SJSA1 (cell line): Measurements from ENCODE around the gene VWA8. TPM values are rescaled to one million over a fixed set of nuclear protein-coding genes. Genes with fewer than 3 reads are reported as not detected.
"Not testable (repeated sequence)": the region's sequence is repeated elsewhere in the genome, so short reads cannot be mapped to it uniquely, and the experiment has no call there.

ENCODE experiments used
- DNase-seq, 2 experiments: peaks; one replicate each; pipeline ENCODE4 v3.0.0-alpha.2; 2015 to 2020; ENCODE audit warnings: low spot score in 2 of 2, low read depth in 1 of 2
- H3K27ac ChIP-seq: fragments of 250-450 bp; sonication (Bioruptor Pico); 2 replicates; pipeline ENCODE4 v1.5.1; 2020; ENCODE audit warnings: mild to moderate bottlenecking, moderate library complexity
- H3K27me3 ChIP-seq: fragments of 250-450 bp; sonication (Bioruptor Pico); replicated peaks from 2 replicates; pipeline ENCODE4 v1.5.1; 2020; ENCODE audit warnings: mild to moderate bottlenecking, moderate library complexity
- H3K36me3 ChIP-seq: fragments of 250-450 bp; sonication (Bioruptor Pico); 2 replicates; pipeline ENCODE4 v1.5.1; 2020; ENCODE audit warnings: mild to moderate bottlenecking
- H3K4me1 ChIP-seq: fragments of 250-450 bp; sonication (Bioruptor Pico); replicated peaks from 2 replicates; pipeline ENCODE4 v1.6.1; 2021; ENCODE audit warnings: mild to moderate bottlenecking
- H3K4me3 ChIP-seq: fragments of 250-450 bp; sonication (Bioruptor Pico); 2 replicates; pipeline ENCODE4 v1.5.1; 2020; ENCODE audit warnings: mild to moderate bottlenecking
- H3K9me3 ChIP-seq: fragments of 250-450 bp; sonication (Bioruptor Pico); replicated peaks from 2 replicates; pipeline ENCODE4 v1.5.1; 2020; ENCODE audit warnings: mild to moderate bottlenecking
- total RNA-seq: library from RNA; depleted of rRNA; stranded (reverse); fragments of >200 nt; shearing (Covaris generic); gene quantifications from 2 replicates; pipeline ENCODE4 v1.2.3, GENCODE V29; 2014

VWA8 gene
- total RNA-seq, 1 experiment from 2014 or later: 8.6 TPM

GRCh38 chr13:41751277-41751676 is 209.6 kb downstream of the VWA8 start:
- Histone ChIP-seq H3K27me3 (no peaks in the 10 kb centered on the region), H3K9me3 (no peaks in the 10 kb centered on the region), H3K4me3 (no peak overlapping the region), H3K4me1 (peaks cover 2% of the 10 kb centered on the region), H3K36me3 (no peaks in the 10 kb centered on the region), H3K27ac (no peak overlapping the region)
- no peak for DNase-seq

GRCh38 chr13:41746259-41746658 is 214.7 kb downstream of the VWA8 start:
- peaks cover 6% of the 10 kb centered on the region for H3K4me1 ChIP-seq
- no peaks in the 10 kb centered on the region for H3K36me3 ChIP-seq
- H3K27ac ChIP-seq: no peak overlapping the region
- no peak overlapping the region for H3K4me3 ChIP-seq
- no peaks in the 10 kb centered on the region for H3K9me3 ChIP-seq
- no peaks in the 10 kb centered on the region for H3K27me3 ChIP-seq
- peak; percentile 23 to 40 for DNase-seq

GRCh38 chr13:41745496-41745895 is 215.4 kb downstream of the VWA8 start:
- H3K4me3 ChIP-seq, DNase-seq, H3K36me3 ChIP-seq, H3K9me3 ChIP-seq, H3K27me3 ChIP-seq, H3K4me1 ChIP-seq, H3K27ac ChIP-seq: not testable (repeated sequence)

- H3K4me1 ChIP-seq: peaks cover 6% of the 10 kb centered on the region
- DNase-seq: no peak
- H3K4me3 ChIP-seq: no peak overlapping the region
- no peaks in the 10 kb centered on the region for H3K27me3 ChIP-seq
- H3K36me3 ChIP-seq: no peaks in the 10 kb centered on the region
- H3K27ac ChIP-seq: no peak overlapping the region
- H3K9me3 ChIP-seq: no peaks in the 10 kb centered on the region
Measured at GRCh38 chr13:41742917-41743552, 217.9 kb downstream of the VWA8 start.

GRCh38 chr13:41740479-41740878 is 220.4 kb downstream of the VWA8 start:
- Histone ChIP-seq H3K4me1 (no peaks in the 10 kb centered on the region), H3K27ac (no peak overlapping the region), H3K4me3 (no peak overlapping the region), H3K36me3 (no peaks in the 10 kb centered on the region), H3K27me3 (no peaks in the 10 kb centered on the region), H3K9me3 (no peaks in the 10 kb centered on the region)
- DNase-seq: no peak

DNA sequence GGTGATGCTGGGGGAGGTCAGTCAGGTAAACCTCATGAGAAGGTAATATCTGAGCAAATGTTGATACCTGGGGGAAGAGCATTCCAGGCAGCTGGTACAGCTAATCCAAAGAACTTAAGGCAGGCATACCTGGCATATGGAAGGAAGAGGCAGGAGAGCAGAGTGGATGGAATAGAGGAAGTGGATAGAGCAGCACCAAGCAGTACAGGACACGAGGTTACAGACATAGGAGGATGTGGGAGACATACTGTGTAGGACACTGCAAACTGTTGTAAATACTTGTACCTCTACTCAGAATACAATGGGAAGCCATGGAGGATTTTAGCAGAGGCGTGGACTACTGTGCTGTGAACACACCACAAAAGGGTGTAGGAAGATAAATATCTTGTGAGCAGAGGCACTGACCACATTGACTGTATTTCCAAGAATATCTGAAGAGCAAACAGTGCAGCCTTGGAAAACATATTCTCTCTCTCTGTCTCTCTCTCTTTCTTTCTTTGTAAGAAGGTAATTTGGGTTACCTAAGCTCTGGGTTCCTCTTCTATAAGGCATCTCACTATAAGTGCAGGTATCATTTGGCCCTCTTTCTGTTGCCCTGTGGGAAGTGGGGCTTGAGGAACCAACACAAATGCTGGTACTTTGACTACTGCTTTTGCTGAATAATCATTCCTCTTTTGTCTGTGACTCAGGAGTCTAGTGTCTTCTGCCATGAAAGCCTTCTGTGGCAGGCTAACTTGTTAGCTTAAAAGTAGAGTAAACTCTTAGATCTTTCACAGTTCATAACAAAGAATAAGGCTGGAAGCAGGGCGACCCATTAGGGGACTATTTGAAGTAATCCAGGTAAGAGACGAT is 238.0 kb downstream of the VWA8 start:
- Histone ChIP-seq H3K36me3 (peaks cover 6% of the 10 kb centered on the region; the same call in 1 of the 2 replicates), H3K4me3 (no peak overlapping the region), H3K9me3 (no peaks in the 10 kb centered on the region), H3K4me1 (no peaks in the 10 kb centered on the region), H3K27me3 (no peaks in the 10 kb centered on the region), H3K27ac (no peak overlapping the region)
- no peak for DNase-seq

DNA sequence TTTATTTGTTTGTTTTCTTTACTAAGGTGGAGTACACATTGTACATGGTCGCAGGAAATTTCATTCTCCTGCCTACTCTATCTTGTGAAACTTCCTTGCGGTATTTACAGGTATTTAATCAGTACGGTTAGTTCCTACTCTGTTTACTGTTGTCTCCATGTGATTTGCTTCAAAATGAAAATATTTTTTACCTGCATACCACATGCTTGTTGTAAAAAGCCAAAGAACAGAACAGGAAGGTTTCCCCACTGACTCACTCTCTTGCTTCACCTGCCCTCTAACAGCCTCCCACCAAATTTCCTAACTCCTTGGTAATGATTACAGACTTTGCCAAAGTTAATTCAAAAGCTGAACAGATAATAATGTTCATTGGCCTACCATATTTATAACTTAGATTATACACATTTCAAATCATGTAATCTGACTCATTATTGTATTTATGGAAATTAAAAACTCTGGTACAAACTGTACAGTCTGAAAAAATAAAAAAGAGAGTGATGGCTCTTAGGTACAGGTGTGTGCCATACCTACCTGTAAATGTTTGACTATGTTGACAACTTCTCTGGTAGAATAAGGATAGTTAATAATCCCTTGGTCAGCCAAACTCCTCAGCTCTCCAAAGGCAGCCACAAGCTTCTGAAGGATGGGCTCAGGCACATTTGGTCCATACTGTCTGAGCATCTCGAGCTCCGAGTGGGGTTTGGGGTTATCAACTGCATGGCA is 239.9 kb downstream of the VWA8 start:
- no peak overlapping the region for H3K27ac ChIP-seq
- no peaks in the 10 kb centered on the region for H3K27me3 ChIP-seq
- DNase-seq: no peak
- H3K4me3 ChIP-seq: no peak overlapping the region
- no peaks in the 10 kb centered on the region for H3K9me3 ChIP-seq
- peaks cover 6% of the 10 kb centered on the region; the same call in 1 of the 2 replicates for H3K36me3 ChIP-seq
- H3K4me1 ChIP-seq: no peaks in the 10 kb centered on the region

GRCh38 chr13:41716236-41716635 is 244.7 kb downstream of the VWA8 start:
- 0 out of 2 replicates have a peak, but pooled peaks cover 3% of the 10 kb centered on the region for H3K36me3 ChIP-seq
- no peaks in the 10 kb centered on the region for H3K27me3 ChIP-seq
- no peak overlapping the region for H3K27ac ChIP-seq
- H3K4me1 ChIP-seq: no peaks in the 10 kb centered on the region
- no peak overlapping the region for H3K4me3 ChIP-seq
- DNase-seq: no peak
- H3K9me3 ChIP-seq: no peaks in the 10 kb centered on the region

DNA sequence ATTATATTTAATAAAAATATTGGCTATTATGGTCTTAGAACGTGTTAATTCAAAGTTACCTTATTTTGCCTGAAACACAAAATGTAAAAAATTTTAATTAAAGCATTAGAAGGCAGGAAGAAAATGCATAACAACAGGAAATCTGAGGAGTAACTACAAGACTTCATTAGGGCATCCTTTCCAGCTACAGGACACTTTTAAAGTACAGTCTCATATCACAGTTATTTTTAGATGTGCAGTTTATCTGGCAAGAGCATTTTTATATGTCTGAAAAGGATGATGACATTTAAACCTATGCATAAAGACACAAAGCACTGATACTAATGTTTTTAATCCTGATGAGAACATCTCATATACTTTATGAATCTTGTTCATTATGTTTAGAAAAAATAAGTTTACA is 247.5 kb downstream of the VWA8 start:
- Histone ChIP-seq H3K4me3 (no peak overlapping the region), H3K9me3 (no peaks in the 10 kb centered on the region), H3K36me3 (no peaks in the 10 kb centered on the region), H3K27me3 (no peaks in the 10 kb centered on the region), H3K4me1 (no peaks in the 10 kb centered on the region), H3K27ac (no peak overlapping the region)
- DNase-seq: no peak

GRCh38 chr13:41710771-41711170 is 250.1 kb downstream of the VWA8 start:
- DNase-seq: no peak
- Histone ChIP-seq H3K4me3 (no peak overlapping the region), H3K9me3 (no peaks in the 10 kb centered on the region), H3K4me1 (no peaks in the 10 kb centered on the region), H3K36me3 (no peaks in the 10 kb centered on the region), H3K27me3 (no peaks in the 10 kb centered on the region), H3K27ac (no peak overlapping the region)

GRCh38 chr13:41709511-41709910 is 251.4 kb downstream of the VWA8 start:
- Histone ChIP-seq H3K27ac (no peak overlapping the region), H3K4me1 (no peaks in the 10 kb centered on the region), H3K4me3 (no peak overlapping the region), H3K36me3 (no peaks in the 10 kb centered on the region), H3K9me3 (no peaks in the 10 kb centered on the region), H3K27me3 (no peaks in the 10 kb centered on the region)
- DNase-seq: no peak

GRCh38 chr13:41708713-41709112 is 252.2 kb downstream of the VWA8 start:
- DNase-seq: no peak
- no peaks in the 10 kb centered on the region for H3K9me3 ChIP-seq

DNA sequence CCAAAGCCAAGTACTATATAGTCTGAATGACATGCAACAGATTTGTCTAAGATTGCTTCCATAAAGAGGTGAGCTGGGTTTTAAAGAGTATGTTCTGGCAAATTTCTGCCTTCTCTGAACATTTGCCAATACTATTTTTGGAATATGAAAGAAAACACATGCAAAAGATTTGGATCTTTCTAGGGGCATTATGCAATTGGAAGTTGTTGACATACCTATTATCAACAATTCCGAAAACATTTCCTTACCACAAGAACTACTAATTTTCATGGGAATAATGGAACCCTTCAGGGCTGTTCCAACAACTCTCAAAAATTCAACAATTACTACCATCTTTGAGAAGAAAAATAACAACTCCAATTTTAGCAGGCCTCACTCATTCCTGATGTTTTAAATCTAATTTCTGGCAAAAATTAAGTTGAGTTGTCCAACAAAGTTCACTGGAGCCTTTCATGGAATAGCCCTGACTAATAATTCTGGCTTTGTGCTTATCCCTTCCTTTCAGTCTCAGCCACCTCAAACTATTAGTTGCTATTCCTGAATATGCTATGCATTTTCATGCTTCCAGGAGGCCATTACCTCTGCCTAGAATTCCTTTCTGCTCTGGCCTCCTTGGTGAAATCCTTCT is 253.6 kb downstream of the VWA8 start:
- Histone ChIP-seq H3K9me3 (no peaks in the 10 kb centered on the region), H3K4me1 (no peaks in the 10 kb centered on the region; the same call in 1 of the 2 replicates), H3K27ac (no peak overlapping the region), H3K36me3 (no peaks in the 10 kb centered on the region), H3K4me3 (no peak overlapping the region), H3K27me3 (no peaks in the 10 kb centered on the region)
- DNase-seq: no peak

More at GRCh38 chr13:41708713-41709112, 252.2 kb downstream of the VWA8 start:
- H3K4me3 ChIP-seq: no peak overlapping the region
- no peaks in the 10 kb centered on the region for H3K4me1 ChIP-seq
- no peaks in the 10 kb centered on the region for H3K27me3 ChIP-seq
- no peak overlapping the region for H3K27ac ChIP-seq
- H3K36me3 ChIP-seq: no peaks in the 10 kb centered on the region
